GM19193 (cell line): ENCODE measurements around the gene TRAPPC2B.

Experiments used
- POLR2A ChIP-seq: IDR thresholded peaks from 4 replicates; pipeline ENCODE4 v1.6.1; 2011; ENCODE audit not compliant: insufficient read depth, insufficient read length; ENCODE audit errors: extremely low read depth

TRAPPC2B gene

GRCh38 chr19:57403737-57404563 is 40.6 kb downstream of the TRAPPC2B start:
- no peak for TF ChIP-seq POLR2A

- TF ChIP-seq POLR2A: no peak
Measured at GRCh38 chr19:57406516-57407123, 43.3 kb downstream of the TRAPPC2B start.

GRCh38 chr19:57410877-57411671 is 47.7 kb downstream of the TRAPPC2B start, which contains the start of gene ZNF17:
Gene ZNF17 (plus strand): TSS chr19:57411161. CDS start chr19:57413616, 2,455 bp downstream.
- TF ChIP-seq POLR2A: peak; percentile 62
